Measurements from ENCODE around the gene OCRL. TPM values are rescaled to one million over a fixed set of nuclear protein-coding genes. Genes with fewer than 3 reads are reported as not detected.

Gene OCRL
- total and polyA plus RNA-seq, 2 of the 13 experiments (the other 11 are each of a cell fraction or from before 2014, with no cell fraction given) = 13.4 to 32.0 TPM

- no peak for TF ChIP-seq IRF9 (CRISPR knock-in tag; IDR thresholded peaks at IDR 0.05; ENCODE audit: borderline replicate concordance)
Measured at GRCh38 chrX:129577473-129577872, 37.4 kb downstream of the OCRL start (continued).

DNA sequence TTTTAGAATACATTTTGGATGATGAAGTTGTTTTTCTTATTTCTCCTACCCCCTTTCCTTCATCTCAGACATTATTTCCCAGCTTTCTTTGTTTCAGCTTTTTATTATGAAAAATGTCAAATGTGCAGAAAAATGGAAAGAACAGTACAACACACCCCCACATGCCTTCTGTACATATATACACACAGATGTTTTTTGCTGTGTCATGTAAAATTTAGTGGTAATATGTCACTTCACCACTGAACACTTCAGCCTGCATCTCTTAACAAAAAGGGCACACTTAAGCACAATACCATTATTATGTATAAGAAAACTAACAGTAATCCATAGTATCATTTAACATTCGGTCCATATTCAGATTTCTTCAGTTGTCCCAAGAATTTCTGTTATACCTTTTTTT, 37.8 kb downstream of the OCRL start:
- no peaks in the 10 kb centered on the region for H3K27me3 ChIP-seq (ENCODE audit: control insufficient read depth in 1 of 2, insufficient read depth in 2 of 2, low read length in 2 of 2)
- no TSS peak for BruUV-seq (replicated peaks)
- DNase-seq (ENCODE audit: low spot score) = no peak
- no peak for ATAC-seq
- WGBS (ENCODE audit: low lambda C conversion rate) = 100% methylated on average over 1 of the region's 1 CpG
- H3K79me2 ChIP-seq (ENCODE audit: insufficient read depth, low read length) = no peaks in the 10 kb centered on the region
- ChIA-PET POLR2A (no interaction called here), CTCF (ENCODE audit: low intra/inter-chr PET ratio, low total read pairs) (no interaction called here)
- H3K4me1 ChIP-seq (ENCODE audit: insufficient read depth, low read length) = no peaks in the 10 kb centered on the region
- H3K36me3 ChIP-seq (replicated peaks in 1 of 2; ENCODE audit: control insufficient read depth in 1 of 2, insufficient read depth in 2 of 2, low read length in 2 of 2) = peaks cover 1 to 27% of the 10 kb centered on the region in 2 experiments; a peak in 3 of 5 replicates
- in situ Hi-C loops (cut with HindIII; ENCODE audit: extremely low pct_ligation_motif_present, low pct_unique_long_range_greater_than_20kb) = no loop called here
- no peaks in the 10 kb centered on the region for H4K20me1 ChIP-seq (ENCODE audit: insufficient read depth, low read length)
- H3K4me3 ChIP-seq (replicated peaks in 1 of 3; ENCODE audit: insufficient read depth in 1 of 3, low read depth in 2 of 3, low read length in 3 of 3) = no peak overlapping the region
- H3K9me3 ChIP-seq (ENCODE audit: low read length) = no peaks in the 10 kb centered on the region
- peak; percentile 64 for TF ChIP-seq NFE2L2 (IDR thresholded peaks at IDR 0.05; ENCODE audit: low read length)
- no peak for TF ChIP-seq TFDP1 (CRISPR knock-in tag; IDR thresholded peaks at IDR 0.05; ENCODE audit: borderline replicate concordance)
- peak; percentile 68 to 81 for TF ChIP-seq MAFK (conservative IDR thresholded peaks at IDR 0.05 in 1 of 2, IDR thresholded peaks at IDR 0.05 in 1 of 2; ENCODE audit: low read length in 2 of 2)
- TF ChIP-seq DNMT1 (CRISPR knock-in tag; IDR thresholded peaks at IDR 0.05) = no peak
- peak; percentile 76 for TF ChIP-seq MAFF (IDR thresholded peaks at IDR 0.05; ENCODE audit: low read depth, low read length)
- no peak overlapping the region for H3K9ac ChIP-seq (ENCODE audit: insufficient read depth, low read depth, low read length)
- no peak for FAIRE-seq
- H3K27ac ChIP-seq (ENCODE audit: extremely low read length, insufficient read depth, low read length) = no peak overlapping the region
- H3K4me2 ChIP-seq (ENCODE audit: low read depth, low read length) = no peak overlapping the region
- intact Hi-C loops (cut with micrococcal nuclease; ENCODE audit: unreplicated experiment) = no loop called here
- H2AFZ ChIP-seq (ENCODE audit: low read length) = no peak overlapping the region

Measured in HepG2 (cell line).